Gastroesophageal sphincter (tissue), 3 donors: ENCODE data around the gene GPC3.

Source experiments
- POLR2A ChIP-seq, 2 donors: fragments of 450-650 bp; IDR thresholded peaks; one replicate each; pipeline ENCODE4 v1.6.1; 2017; ENCODE audit warnings: antibody characterized with exemption in 2 of 2, mild to moderate bottlenecking in 2 of 2, moderate library complexity in 1 of 2
- TF ChIP-seq, protein P1 (sequence below), 4 experiments: fragments of 200-600 bp in 2 of 4; fragments of 450-650 bp in 2 of 4; sonication (generic) in 1 of 4; IDR thresholded peaks; one replicate each; pipeline ENCODE4 v1.5.1; 2017 to 2019; ENCODE audit warnings: antibody characterized with exemption in 4 of 4, mild to moderate bottlenecking in 2 of 4, moderate library complexity in 2 of 4

DNA sequence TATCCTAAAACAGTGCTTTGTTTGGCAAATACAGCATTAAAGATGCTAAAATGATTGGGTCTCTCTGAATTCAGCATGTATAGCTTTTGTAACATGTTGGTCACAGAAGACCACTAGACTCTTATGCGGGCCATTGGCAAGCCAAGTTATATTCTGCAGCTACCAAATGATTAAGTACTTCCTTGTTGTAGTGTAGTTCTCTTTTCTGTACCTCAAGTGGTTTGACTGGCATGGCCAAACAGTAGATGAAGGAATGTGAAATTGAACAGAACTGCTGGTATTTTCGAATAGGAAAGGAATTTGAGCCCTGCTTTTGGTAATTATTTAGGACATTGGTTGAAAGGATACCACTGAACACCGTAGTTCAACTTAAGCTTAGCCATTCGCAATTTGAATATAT lies 376.2 kb downstream of the GPC3 start:
- TF ChIP-seq, protein P1, sequence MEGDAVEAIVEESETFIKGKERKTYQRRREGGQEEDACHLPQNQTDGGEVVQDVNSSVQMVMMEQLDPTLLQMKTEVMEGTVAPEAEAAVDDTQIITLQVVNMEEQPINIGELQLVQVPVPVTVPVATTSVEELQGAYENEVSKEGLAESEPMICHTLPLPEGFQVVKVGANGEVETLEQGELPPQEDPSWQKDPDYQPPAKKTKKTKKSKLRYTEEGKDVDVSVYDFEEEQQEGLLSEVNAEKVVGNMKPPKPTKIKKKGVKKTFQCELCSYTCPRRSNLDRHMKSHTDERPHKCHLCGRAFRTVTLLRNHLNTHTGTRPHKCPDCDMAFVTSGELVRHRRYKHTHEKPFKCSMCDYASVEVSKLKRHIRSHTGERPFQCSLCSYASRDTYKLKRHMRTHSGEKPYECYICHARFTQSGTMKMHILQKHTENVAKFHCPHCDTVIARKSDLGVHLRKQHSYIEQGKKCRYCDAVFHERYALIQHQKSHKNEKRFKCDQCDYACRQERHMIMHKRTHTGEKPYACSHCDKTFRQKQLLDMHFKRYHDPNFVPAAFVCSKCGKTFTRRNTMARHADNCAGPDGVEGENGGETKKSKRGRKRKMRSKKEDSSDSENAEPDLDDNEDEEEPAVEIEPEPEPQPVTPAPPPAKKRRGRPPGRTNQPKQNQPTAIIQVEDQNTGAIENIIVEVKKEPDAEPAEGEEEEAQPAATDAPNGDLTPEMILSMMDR (IDR thresholded peaks at IDR 0.05): no peak
- no peak for TF ChIP-seq POLR2A (IDR thresholded peaks at IDR 0.05)
